Stimulated activated CD8-positive, alpha-beta memory T cell treated with anti-CD3 and anti-CD28 coated beads, Interleukin-2, amount 100 ng/mL, for 1 hour (primary cell): Measurements from ENCODE around the gene KLF15.
"Not testable (repeated sequence)": the region's sequence is repeated elsewhere in the genome, so short reads cannot be mapped to it uniquely, and the experiment has no call there.

Experiments
- DNase-seq, 2 donors: peaks; one replicate each; pipeline ENCODE4 v3.0.0-alpha.2; 2020; ENCODE audit warnings: low read depth in 2 of 2

The KLF15 gene

DNA sequence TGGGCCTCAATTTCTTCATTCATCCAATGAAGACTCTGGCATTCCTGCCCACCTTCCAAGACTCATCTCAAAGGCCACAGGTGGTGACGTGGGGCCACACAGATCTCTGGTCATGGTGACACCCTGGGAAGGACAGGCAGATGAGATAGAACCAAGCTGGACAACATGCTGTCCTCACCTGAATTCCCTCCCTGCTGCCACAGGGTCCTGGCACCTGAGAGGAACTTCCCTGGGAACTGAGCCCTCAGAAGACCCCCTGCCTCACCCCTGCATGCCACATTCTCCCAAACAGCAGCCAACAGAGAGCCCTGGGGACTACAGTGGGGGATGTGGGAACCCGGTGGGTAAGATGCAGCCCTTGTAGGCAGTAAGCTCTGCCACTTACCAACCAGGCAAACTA is 10.7 kb downstream of the KLF15 start:
- DNase-seq = no peak

DNA sequence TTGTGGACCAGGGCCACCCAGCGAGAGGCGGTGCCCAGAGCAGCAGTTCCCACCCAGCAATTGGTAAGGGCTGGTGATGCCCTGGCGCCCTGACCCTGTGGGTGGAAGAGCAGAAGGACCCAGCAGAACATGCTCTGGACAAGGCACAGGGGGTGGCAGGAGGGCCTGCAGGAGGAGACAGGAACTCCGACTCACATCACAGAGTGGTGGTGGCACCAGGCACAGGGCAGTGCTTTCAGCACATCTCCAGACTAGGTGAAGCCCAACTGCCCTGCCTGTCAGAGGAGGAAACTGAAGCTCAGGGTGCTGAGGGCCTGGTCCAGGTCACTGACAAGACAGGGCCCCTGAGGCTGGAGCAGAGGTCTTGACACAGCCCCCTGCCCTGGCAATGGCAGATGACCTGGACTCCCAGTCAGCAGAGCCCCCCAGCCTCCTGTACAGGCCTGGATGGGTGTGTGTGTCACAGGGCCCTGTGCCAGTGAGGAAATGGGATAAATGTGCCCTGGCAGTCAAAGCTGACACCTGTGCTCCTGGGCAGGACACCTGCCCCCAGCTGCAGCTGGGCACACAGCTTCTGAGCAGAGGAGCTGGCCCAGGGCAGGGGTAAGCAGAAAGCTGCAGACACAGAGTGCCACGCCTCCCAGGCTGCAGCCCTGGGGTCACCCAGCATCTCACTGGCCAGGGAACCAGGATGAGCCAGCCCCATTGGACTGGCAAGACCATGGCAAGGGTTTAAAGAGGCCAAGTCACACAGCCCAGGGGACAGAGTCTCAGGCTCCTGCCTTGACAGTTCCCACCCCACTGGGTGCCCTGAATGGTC is 11.4 kb downstream of the KLF15 start:
- no peak for DNase-seq

DNA sequence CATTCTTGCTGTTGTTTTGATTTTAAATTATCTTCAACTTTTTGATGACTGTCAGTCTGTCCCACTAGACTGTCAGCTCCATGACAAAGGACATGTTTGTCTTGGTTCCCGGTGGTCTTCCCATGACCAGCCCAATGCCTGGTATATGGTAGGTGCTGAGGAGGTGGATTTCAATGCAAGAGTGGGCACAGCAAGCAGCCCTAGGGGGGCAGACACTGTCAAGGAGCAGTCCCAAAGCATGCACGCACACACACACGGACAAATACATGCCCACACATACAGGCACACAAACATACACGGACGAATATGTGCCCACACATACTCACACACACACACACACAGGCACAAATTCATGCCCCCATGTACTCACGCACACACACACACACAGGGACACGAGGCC is 12.0 kb downstream of the KLF15 start:
- no peak for DNase-seq

DNA sequence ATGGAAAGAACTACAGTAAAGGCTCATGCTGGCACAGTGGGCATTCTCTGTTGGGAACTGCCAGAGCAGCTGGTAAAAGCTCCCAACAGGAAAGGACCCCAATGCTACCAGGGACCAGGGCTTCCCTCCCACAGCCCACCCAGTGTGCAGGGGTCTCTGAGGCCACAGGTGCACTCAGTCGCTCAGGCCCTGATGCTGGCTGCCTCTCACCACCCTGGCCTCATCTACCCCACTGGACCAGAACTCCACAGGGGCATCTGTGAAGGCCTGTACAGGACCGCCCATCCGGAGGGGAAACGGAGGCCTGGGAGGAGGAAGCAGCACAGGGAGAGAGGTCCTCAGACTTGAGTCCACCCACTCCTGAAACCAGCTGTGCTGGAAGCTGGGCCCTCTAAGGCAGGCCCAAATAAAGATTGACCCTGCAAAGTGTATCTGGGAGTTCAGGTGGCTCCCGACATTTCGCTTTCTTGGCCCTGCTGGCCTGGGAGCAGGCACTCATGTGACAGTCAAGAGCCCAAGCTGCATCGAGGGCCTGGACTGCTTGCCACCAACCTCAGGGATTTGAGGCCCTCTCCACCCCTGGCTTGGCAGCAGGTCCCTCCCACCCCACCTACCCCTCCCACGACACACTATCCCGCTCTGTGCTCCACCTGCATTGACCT is 12.7 kb downstream of the KLF15 start:
- no peak for DNase-seq

DNA sequence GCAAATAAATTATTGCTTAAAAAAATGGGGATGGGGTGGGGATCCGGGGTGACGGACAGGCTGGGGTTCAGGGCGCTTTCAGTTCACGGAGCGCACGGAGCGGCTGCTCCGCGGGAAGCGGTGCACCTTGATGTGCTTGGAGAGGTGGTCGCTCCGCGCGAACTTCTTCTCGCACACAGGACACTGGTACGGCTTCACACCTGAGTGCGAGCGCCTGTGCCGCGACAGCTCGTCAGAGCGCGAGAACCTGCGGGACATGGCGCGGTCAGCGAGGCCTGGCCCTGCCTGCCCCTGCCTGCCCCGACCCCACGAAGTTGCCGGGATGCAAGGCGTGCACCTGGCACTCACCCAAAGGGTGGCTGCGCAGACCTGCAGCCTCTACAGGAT is 13.6 kb downstream of the KLF15 start:
- DNase-seq = no peak

DNA sequence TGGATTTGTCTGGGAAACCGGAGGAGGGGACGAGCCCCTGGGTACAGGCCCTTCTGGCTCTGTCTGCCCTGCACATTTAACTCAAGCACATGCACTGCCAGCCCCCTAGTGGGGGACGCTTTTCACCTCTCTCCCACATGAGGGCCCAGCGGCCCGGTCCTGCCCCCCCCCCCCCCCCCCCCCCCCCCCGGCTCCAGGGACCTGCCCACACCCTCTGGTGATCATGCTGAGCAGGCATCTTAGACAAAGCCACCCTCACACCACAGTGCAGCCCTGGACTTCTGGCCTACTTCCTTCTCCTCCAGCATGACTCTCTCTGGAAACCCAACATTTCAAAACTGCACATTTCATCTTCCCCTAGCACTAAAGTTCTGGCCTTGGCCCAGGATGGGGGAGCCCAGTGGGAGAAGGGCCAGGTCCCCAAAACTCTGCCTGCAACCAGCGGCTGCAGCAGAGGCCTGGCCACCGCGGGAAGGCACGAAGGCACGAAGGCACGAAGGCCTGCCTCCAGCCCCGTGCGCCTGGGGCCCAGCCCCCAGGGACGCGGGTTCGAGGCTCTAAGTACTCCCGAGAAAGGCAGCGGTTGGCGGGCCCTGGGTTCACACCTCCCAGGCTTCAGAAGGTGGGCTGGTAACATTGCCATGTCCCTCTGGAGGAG is 14.1 kb downstream of the KLF15 start:
- no peak for DNase-seq

DNA sequence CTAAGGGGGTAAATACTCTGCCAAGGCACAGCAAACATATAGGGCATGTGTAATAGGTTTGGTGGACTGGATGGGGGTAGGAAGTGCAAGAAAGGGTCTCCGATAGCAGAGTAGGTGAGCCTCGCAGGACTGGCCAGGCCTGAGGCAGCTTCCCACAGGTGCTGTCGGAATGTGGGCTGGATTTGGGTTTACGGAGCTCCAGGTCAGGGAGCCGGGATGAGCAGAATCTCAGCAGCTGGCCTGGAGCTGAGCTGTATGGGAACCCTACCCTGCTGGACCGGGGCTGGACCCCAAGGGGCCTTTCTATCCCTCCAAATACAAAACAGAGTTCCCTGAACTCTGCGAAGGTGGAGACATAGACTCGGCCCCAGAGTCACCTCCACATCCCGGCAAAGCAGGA is 15.0 kb downstream of the KLF15 start:
- no peak for DNase-seq

DNA sequence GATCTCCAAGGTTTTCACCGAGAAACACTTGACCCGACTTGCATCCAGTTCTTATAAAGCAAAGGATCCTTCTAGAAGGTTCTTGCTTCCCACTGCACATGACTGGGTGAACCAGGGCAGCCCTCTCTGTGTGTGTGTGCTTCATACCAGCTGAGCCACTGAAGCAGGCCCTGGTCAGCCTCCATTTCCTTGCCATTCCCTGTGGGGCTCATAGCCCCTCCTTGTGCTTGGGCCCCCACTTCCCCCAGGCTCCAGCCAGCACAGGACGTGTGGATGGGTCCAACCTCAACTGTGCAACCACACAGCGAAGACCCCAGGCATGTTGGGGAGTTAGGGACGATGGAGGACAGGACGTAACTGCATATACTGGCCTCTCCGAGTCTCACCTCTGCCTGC is 15.5 kb downstream of the KLF15 start:
- no peak for DNase-seq

DNA sequence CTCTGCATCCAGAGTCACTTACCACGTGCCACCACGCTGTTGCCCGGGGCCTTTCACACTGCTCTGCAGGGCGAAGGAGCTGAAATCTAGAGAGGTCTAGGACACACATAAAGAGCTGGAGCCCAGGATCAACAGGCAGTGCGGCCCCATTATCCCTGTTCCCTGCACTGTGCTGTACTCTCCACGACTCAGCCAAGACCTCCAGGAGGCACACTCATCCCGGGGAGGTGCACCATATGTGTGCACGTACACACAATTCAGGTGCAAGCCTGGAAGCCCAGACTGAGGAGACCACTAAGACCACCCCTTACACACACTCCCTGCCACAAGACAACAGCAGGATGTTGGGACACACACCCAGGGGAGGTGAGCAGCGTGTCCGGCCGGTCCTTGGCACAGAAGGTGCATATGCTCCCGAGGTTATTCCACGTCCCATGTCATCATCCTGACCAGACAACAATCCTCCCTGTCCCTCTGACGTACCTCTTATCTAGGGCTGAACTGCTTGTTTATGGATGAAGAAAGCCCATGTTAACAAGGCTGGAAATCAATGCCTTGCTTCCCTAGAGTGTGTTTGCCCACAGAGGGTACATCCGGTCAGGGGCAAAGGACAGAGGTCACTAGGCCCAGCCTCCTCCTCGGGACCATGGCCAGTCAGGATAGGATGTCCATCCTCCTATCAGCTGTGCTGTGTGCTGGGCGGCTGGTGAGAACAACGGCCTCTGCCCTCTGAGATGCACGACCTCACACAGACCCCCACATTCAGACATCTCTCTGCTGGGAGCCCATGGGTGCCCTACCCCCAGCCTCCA is 16.1 kb downstream of the KLF15 start:
- no peak for DNase-seq

DNA sequence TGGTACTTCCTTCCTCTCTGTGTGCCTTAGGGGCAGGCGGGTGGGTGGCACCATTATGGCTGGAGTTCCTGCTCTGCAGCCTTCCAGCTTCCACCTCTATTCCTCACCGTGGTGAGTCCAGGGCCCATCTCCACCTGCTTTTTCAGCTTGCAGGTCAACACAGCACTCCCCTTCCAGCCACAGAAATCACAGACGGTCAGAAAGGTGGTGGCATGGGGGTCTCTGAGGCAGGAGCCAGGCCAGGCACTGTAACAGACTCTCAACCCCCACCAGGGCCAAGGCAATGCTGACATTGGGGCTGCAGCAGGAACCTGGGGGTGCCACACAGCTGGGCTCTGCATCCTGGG is 16.6 kb downstream of the KLF15 start:
- DNase-seq = no peak

DNA sequence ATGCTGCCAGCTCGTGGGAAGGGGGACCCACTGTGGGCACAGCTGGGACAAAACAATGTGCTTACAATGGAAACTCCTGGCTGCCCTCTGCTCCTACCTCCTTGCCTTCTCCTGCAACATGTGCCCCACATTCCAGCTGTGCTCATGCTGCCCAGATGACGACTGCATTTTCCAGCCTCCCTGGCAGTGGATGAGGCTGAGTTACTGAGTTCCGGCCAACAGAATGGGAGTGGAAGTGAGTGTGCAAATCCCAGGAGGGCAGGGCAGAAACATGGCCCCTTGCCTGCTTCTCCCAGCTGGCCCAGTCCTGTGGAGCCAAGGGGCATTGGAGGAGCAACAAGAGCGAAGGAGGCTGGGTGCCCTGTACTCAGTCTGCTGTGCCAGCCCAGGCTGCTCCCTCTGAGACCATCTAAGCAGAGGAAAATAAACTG is 17.1 kb downstream of the KLF15 start:
- no peak for DNase-seq

DNA sequence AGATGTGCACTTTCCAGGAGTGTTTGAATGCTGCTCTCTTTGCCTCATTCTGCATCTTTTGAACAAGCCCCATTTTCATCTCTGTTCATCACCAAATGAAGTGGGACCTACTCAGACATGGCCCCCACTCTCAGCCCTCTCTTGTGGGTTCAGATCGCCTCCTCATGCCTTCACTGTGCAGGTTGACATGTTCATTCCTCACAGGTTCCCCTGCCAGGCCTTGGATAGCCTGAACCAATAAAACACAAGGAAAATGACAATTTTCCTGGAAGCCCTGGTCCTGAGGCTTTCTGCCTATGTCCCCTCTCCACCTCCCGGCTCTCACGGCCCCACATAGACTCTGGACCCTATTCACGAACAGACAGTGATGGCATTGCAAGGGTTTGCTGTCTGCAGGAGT is 17.7 kb downstream of the KLF15 start:
- no peak for DNase-seq

DNA sequence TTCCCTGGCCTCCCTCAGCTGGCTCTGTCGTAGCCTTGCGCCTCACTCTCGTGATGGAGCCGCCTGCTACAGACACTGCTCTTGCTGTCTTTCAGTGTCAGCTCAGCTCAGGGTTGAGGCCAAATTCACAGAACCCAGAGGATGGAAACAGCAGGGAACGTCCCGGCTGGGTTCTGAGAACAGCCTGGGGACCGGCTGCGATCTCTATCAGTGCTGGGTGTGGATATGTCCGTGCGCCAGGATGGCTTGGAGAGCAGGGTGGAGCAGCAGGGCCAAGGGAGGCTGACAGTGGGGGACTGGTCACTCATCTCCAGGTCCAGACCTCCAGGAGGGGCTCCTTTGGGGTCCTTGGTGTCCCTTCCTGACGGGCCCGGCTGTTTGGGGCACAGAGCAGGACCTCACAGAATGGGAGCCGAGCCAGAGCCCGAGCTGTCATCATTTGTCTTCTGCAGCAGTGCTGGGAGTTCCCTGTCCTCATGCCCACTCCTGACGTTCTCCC is 18.4 kb downstream of the KLF15 start:
- DNase-seq = no peak

DNA sequence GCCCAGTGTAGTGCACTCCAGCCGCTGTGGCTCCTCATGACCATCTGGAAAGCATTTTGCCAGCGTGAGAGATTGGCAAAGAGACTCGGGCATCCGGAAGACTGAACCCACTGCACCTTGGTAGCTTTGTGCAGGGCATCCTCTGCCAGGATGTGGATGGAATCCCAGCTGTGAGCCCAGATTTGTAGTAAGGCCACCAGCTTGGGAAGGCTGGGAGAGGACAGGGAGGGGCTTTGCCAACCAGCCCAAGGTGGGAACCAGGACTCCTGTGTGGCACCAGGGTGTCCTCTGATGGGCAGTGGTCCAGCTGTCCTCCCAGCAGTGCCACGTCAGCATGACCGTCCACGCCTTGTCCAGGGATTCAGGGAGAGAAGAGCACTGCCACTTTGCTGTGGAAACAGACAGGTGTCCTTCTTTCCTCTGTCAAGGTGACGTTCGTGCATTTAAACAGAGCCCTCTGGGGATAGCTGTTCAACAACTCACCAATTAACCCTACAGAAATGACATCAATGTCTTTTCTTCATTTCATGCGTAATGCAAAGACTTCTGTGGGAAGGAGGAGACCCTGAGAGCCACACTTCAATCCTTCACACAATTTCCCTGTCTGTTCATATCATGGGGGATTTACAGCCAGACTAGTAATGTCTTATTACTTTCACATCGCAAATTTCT is 19.1 kb downstream of the KLF15 start:
- DNase-seq = no peak

DNA sequence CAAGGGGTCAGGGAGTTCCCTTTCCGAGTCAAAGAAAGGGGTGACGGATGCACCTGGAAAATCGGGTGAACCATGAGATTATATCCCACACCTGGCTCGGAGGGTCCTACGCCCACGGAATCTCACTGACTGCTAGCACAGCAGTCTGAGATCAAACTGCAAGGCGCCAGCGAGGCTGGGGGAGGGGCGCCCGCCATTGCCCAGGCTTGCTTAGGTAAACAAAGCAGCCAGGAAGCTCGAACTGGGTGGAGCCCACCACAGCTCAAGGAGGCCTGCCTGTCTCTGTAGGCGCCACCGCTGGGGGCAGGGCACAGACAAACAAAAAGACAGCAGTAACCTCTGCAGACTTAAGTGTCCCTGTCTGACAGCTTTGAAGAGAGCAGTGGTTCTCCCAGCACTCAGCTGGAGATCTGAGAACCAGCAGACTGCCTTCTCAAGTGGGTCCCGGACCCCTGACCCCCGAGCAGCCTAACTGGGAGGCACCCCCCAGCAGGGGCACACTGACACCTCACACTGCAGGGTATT is 25.3 kb downstream of the KLF15 start:
- not testable (repeated sequence) for DNase-seq

DNA sequence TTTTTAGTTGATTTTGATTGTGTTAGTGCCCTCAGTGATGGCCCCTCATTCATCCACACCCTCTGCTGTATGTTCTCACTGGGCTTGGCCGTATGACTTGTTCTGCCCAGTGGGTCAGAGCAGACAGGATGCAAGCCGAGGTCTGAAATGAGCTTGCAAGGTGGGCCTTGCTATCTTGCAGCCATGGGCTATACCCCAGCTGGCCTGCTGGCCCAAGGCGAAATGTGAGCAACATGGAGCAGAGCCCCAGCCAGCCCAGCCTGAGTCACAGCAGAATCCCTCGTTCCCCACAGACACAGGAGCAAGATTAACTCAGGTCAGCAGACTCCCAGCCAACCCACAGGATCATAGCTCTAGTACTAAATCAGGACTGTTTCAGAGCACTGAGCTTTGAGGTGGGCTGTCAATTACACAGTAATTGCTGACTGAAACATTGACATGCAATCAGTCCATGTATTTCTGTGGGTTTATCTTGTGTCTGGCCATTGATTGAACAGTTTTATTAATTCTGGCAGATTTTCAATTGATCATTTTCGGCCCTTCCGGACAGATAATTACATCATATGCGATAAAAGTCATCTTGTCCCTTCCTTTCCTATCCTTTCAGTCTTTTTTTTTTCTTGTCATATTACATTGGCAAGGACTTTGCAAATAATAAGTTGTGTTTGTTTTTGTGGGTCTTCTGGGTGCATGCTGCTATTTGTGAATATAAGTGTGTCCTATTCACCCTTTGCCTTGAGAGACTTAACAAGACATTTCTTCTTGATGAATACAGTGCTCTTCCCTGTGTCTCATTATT is 27.1 kb downstream of the KLF15 start:
- no peak for DNase-seq

DNA sequence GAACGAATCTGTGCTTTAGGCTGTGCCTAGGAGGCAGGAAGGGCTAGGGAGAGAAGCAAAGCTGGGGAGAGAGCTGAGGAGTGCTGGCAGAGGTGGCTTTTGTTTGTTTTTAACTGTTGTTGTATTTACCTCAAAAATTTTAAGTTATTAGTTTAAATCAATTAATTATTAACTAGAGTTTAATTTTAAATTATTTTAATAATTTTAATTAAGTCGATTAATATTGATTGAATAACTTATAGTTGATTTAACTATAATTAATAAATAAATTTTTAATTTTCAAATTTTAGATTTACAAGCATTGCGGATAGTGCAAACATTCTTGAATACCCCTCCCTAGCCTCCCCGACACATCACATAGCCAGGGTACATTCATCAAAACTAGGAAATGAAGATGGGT is 30.6 kb downstream of the KLF15 start:
- DNase-seq = no peak

DNA sequence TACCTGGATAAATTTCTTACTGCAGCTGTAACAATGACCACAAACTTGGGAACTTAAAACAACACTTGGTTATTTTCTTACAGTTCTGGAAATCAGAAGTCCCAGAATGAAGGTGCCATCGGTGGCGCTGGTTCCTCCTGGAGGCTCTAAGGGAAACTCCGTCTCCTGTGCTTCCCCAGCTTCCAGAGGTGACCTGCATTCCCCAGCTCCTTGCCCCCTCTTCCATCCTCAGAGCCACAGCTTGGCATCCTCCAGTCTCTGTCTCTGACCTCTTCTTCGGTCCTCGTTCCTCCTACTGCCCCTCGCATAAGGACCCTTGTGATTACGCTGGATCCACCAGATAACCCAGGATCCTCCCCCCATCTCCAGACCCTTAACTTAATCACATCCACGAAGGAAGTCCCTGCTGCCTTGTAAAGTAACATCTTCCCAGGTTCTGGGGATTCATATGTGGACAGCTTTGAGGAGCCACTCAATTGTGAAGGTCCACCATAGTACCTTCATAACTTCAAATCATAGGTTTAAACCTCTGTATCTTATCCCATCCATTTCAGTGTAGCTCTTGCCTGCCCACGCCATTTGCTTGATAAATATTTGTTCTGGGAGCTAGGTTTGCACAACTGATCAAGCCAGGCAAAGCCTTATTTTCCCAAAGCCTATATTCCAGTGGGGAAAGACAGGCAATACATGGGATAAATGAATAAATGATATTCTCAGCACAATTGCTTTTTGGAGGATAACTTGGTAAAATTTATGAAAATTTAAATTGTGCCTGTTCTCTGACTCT is 34.8 kb downstream of the KLF15 start:
- no peak for DNase-seq

DNA sequence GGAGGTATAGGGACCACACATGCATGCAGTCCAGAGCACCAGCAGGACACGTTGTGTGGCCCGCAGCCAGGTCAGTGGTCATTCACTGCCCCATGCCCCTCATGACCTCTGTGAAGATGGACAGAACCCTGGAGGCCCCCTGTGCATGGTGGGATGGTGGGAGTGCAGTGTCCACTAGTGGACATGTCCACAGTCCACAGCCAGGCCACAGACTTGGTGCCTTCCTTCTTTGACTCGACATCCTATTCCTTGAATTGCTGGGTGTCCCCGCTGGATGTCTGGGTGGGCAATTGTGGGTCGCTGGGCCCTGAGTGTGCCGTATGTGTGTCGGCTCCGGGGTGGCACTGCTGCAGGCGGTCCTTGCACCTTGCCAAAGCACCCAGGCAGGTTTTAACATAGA is 35.7 kb downstream of the KLF15 start:
- DNase-seq = no peak
